ENCODE results near the gene TLCD3B. TPM values are rescaled to one million over a fixed set of nuclear protein-coding genes. Genes with fewer than 3 reads are reported as not detected.
A peak's percentile ranks its signal among the peaks of the same experiment; 100 is the strongest.
"Not testable (repeated sequence)": the region's sequence is repeated elsewhere in the genome, so short reads cannot be mapped to it uniquely, and the experiment has no call there.

Gene TLCD3B
- total RNA-seq, 4 donors from 2014 or later: 0.23 TPM; not detected in 3

DNA sequence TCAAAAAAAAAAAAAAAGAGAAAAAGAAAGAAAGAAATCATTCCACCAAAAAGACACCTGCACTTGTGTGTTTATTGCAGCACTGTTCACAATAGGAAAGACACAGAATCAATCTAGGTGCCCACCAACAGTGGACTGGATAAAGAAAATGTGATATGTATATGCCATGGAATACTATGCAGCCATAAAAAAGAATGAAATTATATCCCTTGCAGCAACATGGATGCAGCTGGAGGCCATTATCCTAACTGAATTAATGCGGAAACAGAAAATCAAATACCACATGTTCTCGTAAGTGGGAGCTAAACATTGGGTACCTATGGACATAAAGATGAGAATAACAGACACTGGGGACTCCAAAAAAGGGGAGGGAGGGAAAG, 13.8 kb downstream of the TLCD3B start:
- no peaks in the 10 kb centered on the region for H3K9me3 ChIP-seq
- H3K36me3 ChIP-seq: no peaks in the 10 kb centered on the region
- DNase-seq (ENCODE audit: extremely low spot score): no peak
- peaks cover 0 to 7% (median 1%) of the 10 kb centered on the region in 4 donors for H3K27me3 ChIP-seq
- WGBS: 91% methylated on average over 2 of the region's 2 CpGs
- H3K27ac ChIP-seq (replicated peaks in 1 of 4): no peak overlapping the region
- intact Hi-C loops (cut with DNase I): no loop called here
- peaks cover 6 to 14% (median 13%) of the 10 kb centered on the region in 4 donors for H3K4me1 ChIP-seq
- TF ChIP-seq, protein P1, sequence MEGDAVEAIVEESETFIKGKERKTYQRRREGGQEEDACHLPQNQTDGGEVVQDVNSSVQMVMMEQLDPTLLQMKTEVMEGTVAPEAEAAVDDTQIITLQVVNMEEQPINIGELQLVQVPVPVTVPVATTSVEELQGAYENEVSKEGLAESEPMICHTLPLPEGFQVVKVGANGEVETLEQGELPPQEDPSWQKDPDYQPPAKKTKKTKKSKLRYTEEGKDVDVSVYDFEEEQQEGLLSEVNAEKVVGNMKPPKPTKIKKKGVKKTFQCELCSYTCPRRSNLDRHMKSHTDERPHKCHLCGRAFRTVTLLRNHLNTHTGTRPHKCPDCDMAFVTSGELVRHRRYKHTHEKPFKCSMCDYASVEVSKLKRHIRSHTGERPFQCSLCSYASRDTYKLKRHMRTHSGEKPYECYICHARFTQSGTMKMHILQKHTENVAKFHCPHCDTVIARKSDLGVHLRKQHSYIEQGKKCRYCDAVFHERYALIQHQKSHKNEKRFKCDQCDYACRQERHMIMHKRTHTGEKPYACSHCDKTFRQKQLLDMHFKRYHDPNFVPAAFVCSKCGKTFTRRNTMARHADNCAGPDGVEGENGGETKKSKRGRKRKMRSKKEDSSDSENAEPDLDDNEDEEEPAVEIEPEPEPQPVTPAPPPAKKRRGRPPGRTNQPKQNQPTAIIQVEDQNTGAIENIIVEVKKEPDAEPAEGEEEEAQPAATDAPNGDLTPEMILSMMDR (IDR thresholded peaks at IDR 0.05): no peak
- TF ChIP-seq POLR2AphosphoS5 (IDR thresholded peaks at IDR 0.05) (no peak), EP300 (IDR thresholded peaks at IDR 0.05) (no peak), POLR2A (IDR thresholded peaks at IDR 0.05; ENCODE audit: low read depth) (no peak)
- H3K4me3 ChIP-seq: no peak overlapping the region

DNA sequence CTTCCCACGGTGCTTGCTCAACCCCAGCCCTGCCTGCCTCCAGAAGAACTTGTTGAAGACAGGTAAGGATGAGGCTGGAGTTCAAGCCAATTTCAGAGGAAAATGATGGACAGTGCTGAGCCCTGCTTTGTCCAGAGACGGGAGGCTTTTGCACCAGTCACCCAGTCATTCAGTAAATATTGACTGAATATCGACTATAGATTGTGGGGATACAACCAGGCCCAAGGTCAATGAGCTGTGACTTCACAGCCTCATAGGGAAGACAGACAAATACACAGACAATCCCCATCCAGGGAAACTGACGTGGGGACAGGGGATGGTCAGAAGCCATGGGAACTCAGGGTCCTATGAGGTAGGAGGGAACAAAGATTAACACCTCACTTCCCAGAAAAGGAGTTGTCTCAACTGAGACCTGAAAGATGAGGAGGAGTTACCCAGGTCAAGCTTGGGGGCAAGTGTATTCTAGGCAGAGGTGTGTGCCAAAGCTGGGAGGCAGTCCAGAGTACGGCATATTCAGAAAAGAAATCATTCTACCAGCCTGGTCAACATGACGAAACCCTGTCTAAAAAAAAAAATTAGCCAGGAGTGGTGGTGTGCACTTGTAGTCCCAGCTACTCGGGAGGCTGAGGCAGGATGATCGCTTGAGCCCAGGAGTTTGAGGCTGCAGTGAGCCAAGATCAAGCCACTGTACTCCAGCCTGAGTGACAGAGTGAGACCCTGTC, 14.4 kb downstream of the TLCD3B start:
- Histone ChIP-seq H3K4me1 (peaks cover 6 to 13% (median 12%) of the 10 kb centered on the region in 4 donors), H3K4me3 (no peak overlapping the region), H3K36me3 (no peaks in the 10 kb centered on the region), H3K27me3 (peaks cover 2 to 13% (median 7%) of the 10 kb centered on the region in 4 donors), H3K27ac (replicated peaks in 1 of 4) (no peak overlapping the region), H3K9me3 (no peaks in the 10 kb centered on the region)
- DNase-seq (ENCODE audit: extremely low spot score): no peak
- 68% methylated on average over 8 of the region's 8 CpGs for WGBS
- TF ChIP-seq EP300 (IDR thresholded peaks at IDR 0.05): no peak
- TF ChIP-seq, protein P1 (IDR thresholded peaks at IDR 0.05): no peak
- no peak for TF ChIP-seq POLR2AphosphoS5 (IDR thresholded peaks at IDR 0.05)
- TF ChIP-seq POLR2A (IDR thresholded peaks at IDR 0.05; ENCODE audit: low read depth): no peak
- intact Hi-C loops (cut with DNase I): no loop called here

DNA sequence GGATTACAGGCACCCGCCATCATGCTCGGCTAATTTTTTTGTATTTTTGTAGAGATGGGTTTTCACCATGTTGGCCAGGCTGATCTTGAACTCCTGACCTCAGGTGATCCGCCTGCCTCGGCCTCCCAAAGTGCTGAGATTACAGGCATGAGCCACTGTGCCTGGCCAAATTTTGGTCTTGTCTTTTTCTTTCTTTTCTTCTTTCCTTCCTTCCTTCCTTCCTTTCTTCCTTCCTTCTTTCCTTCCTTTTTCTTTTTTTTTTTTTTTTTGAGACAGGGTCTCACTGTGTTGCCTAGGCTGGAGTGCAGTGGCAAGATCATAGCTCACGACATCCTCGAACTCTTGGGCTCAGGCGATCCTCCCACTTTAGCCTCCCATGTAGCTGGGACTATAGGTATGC, 15.6 kb downstream of the TLCD3B start:
- DNase-seq (ENCODE audit: extremely low spot score); H3K4me3 ChIP-seq; intact Hi-C loops (cut with DNase I); H3K36me3 ChIP-seq; H3K9me3 ChIP-seq; H3K27ac ChIP-seq (replicated peaks in 1 of 4): not testable (repeated sequence)
- WGBS: 89% methylated on average over 7 of the region's 7 CpGs
- Histone ChIP-seq H3K27me3 (peaks cover 12 to 26% (median 19%) of the 10 kb centered on the region in 4 donors), H3K4me1 (peaks cover 13 to 14% (median 14%) of the 10 kb centered on the region in 4 donors)

DNA sequence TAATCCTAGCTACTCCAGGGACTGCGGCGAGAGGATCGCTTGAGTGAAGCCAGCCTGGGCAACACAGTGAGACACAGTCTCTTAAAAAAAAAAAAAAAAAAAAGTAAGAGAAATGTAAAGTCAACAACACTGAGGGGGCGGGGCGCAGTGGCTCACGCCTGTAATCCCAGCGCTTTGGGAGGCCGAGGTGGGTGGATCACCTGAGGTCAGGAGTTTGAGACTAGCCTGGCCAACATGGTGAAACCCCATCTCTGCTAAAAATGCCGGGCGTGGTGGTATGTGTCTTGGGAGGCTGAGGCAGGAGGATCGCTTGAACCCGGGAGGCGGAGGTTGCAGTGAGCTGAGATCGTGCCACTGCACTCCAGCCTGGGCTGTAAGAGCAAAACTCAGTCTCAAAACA, 18.5 kb downstream of the TLCD3B start:
- H3K27ac ChIP-seq (replicated peaks in 1 of 4); intact Hi-C loops (cut with DNase I); H3K4me3 ChIP-seq; DNase-seq (ENCODE audit: extremely low spot score); H3K36me3 ChIP-seq; H3K9me3 ChIP-seq: not testable (repeated sequence)
- WGBS: 88% methylated on average over 14 of the region's 14 CpGs
- peaks cover 12 to 54% (median 34%) of the 10 kb centered on the region in 4 donors for H3K27me3 ChIP-seq
- H3K4me1 ChIP-seq: peaks cover 16 to 22% (median 20%) of the 10 kb centered on the region in 4 donors

DNA sequence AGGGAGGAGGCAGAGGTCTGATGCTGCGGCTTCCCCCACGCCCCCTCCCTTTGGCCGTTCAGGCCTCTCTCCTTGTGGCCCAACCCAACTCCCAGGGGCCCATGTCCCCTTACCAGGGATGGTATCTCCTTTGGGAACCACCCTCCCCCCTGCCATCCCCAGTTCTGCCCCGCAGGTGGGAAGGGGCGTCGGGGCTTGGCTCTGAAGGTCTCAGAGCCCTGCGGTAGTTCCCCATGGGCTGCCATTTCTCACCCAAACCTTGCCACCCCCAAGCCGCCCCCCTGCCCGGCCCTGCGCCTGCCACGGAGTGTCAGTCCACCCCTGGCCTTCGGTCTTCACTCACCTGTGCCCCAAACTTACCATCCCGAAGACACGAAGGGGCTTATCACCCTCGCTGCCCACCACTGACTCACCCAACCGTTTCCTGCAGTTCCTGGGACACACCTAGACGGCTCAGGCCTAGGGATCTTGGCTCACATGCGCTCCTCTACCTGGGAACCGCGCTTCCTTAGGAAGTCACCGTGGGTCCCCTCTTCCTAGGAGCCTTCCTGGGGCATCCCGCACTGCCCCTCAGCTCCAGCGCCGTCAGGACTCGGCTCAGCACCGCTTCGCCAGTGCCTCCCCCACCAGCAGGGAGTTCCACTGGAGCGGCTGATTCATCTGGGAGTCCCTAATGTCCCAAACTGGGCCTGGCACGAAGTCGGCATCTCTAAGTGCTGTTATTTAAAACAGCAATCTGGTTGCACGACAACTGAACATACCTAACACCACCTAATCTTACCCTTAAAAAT, 19.2 kb downstream of the TLCD3B start:
- Histone ChIP-seq H3K9me3 (no peaks in the 10 kb centered on the region), H3K4me3 (peak overlapping the region; percentile 44 to 57 (median 46)), H3K4me1 (peaks cover 16 to 22% (median 20%) of the 10 kb centered on the region in 4 donors), H3K27ac (replicated peaks in 1 of 4) (no peak overlapping the region), H3K27me3 (peaks cover 12 to 60% (median 35%) of the 10 kb centered on the region in 4 donors), H3K36me3 (no peaks in the 10 kb centered on the region)
- TF ChIP-seq EP300 (IDR thresholded peaks at IDR 0.05) (no peak), POLR2A (IDR thresholded peaks at IDR 0.05; ENCODE audit: low read depth) (no peak), POLR2AphosphoS5 (IDR thresholded peaks at IDR 0.05) (no peak)
- TF ChIP-seq, protein P1 (IDR thresholded peaks at IDR 0.05): no peak
- WGBS: 33% methylated on average over 26 of the region's 31 CpGs
- no peak for DNase-seq (ENCODE audit: extremely low spot score)
- intact Hi-C loops (cut with DNase I): no loop called here
